Right atrium auricular region (tissue), 2 donors: ENCODE results near the gene OR2AP1. TPM values are rescaled to one million over a fixed set of nuclear protein-coding genes. Genes with fewer than 3 reads are reported as not detected.
"Not testable (repeated sequence)": the region's sequence is repeated elsewhere in the genome, so short reads cannot be mapped to it uniquely, and the experiment has no call there.

Experiments used
- DNase-seq: peaks from one replicate; pipeline ENCODE4 v3.0.0-alpha.2; 2019; ENCODE audit warnings: low spot score
- H3K27ac ChIP-seq, 2 donors: fragments of 200-600 bp; sonication (generic); 1 replicate in 1 of 2; 2 replicates in 1 of 2; pipeline ENCODE4 v1.5.1; 2016 to 2019
- H3K27me3 ChIP-seq, 2 donors: fragments of 200-600 bp; sonication (generic); one replicate each; pipeline versions ENCODE4 v1.5.1 to v1.6.0; 2017 to 2019
- H3K36me3 ChIP-seq: fragments of 200-600 bp; sonication (generic); one replicate; pipeline ENCODE4 v1.5.1; 2016
- H3K4me1 ChIP-seq, 2 donors: fragments of 200-600 bp; sonication (generic); one replicate each; pipeline versions ENCODE4 v1.5.1 to v1.6.0; 2017 to 2019
- H3K4me3 ChIP-seq, 2 donors: fragments of 200-600 bp; sonication (generic); 1 replicate in 1 of 2; 2 replicates in 1 of 2; pipeline ENCODE4 v1.5.1; 2017 to 2019; ENCODE audit warnings: mild to moderate bottlenecking in 1 of 2, moderate library complexity in 1 of 2
- H3K9me3 ChIP-seq, 2 donors: fragments of 200-600 bp; sonication (generic); one replicate each; pipeline ENCODE4 v1.5.1; 2019
- CTCF ChIP-seq, 2 donors: fragments of 200-600 bp; sonication (generic); IDR thresholded peaks; one replicate each; pipeline ENCODE4 v1.5.1; 2019; ENCODE audit warnings: antibody characterized with exemption in 2 of 2
- total RNA-seq, 2 donors: library from RNA; depleted of rRNA; stranded (reverse); fragments of >200 nt; gene quantifications; one replicate each; pipeline ENCODE4 v1.1.0, GENCODE V29; 2016

OR2AP1 gene
- total RNA-seq, 2 donors from 2014 or later: not detected

- TF ChIP-seq CTCF (IDR thresholded peaks at IDR 0.05): no peak
- Histone ChIP-seq H3K4me3 (no peak overlapping the region), H3K36me3 (no peaks in the 10 kb centered on the region), H3K9me3 (peaks cover 0 to 9% of the 10 kb centered on the region in 2 donors), H3K27ac (no peak overlapping the region), H3K27me3 (no peaks in the 10 kb centered on the region), H3K4me1 (no peaks in the 10 kb centered on the region)
- DNase-seq: no peak
Observed at GRCh38 chr12:55582066-55582465, 9.8 kb downstream of the OR2AP1 start.

- no peak for DNase-seq
- Histone ChIP-seq H3K27ac (no peak overlapping the region), H3K27me3 (no peaks in the 10 kb centered on the region), H3K4me3 (no peak overlapping the region), H3K9me3 (no peaks in the 10 kb centered on the region), H3K36me3 (no peaks in the 10 kb centered on the region), H3K4me1 (no peaks in the 10 kb centered on the region)
- TF ChIP-seq CTCF (IDR thresholded peaks at IDR 0.05): no peak
Observed at GRCh38 chr12:55585817-55586216, 13.5 kb downstream of the OR2AP1 start.

GRCh38 chr12:55590152-55590551 lies 17.9 kb downstream of the OR2AP1 start:
- DNase-seq, H3K4me3 ChIP-seq, H3K27me3 ChIP-seq, H3K4me1 ChIP-seq, H3K27ac ChIP-seq, H3K9me3 ChIP-seq, H3K36me3 ChIP-seq: not testable (repeated sequence)

- no peak for DNase-seq
- no peak for TF ChIP-seq CTCF (IDR thresholded peaks at IDR 0.05)
- Histone ChIP-seq H3K4me1 (no peaks in the 10 kb centered on the region), H3K9me3 (no peaks in the 10 kb centered on the region), H3K36me3 (no peaks in the 10 kb centered on the region), H3K27me3 (no peaks in the 10 kb centered on the region), H3K27ac (no peak overlapping the region), H3K4me3 (no peak overlapping the region)
Observed at GRCh38 chr12:55607821-55608594, 35.7 kb downstream of the OR2AP1 start.

GRCh38 chr12:55610598-55610997 lies 38.3 kb downstream of the OR2AP1 start:
- no peak for TF ChIP-seq CTCF (IDR thresholded peaks at IDR 0.05)
- no peak for DNase-seq
- H3K9me3 ChIP-seq: peaks cover 0 to 11% of the 10 kb centered on the region in 2 donors
- H3K36me3 ChIP-seq: no peaks in the 10 kb centered on the region
- H3K4me3 ChIP-seq: no peak overlapping the region
- H3K27me3 ChIP-seq: no peaks in the 10 kb centered on the region
- H3K4me1 ChIP-seq: no peaks in the 10 kb centered on the region
- H3K27ac ChIP-seq: no peak overlapping the region

- peaks cover 4 to 26% of the 10 kb centered on the region in 2 donors for H3K9me3 ChIP-seq
- no peak overlapping the region for H3K27ac ChIP-seq
- H3K4me1 ChIP-seq: no peaks in the 10 kb centered on the region
- DNase-seq: no peak
- no peak overlapping the region for H3K4me3 ChIP-seq
- H3K36me3 ChIP-seq: no peaks in the 10 kb centered on the region
- TF ChIP-seq CTCF (IDR thresholded peaks at IDR 0.05): no peak
- H3K27me3 ChIP-seq: no peaks in the 10 kb centered on the region
Observed at GRCh38 chr12:55612646-55613045, 40.4 kb downstream of the OR2AP1 start.
